NCI-H748 treated with DMSO at 0.1 percent for 48 hours (cell line): ENCODE measurements around the gene CST4.
"Not testable (repeated sequence)": the region's sequence is repeated elsewhere in the genome, so short reads cannot be mapped to it uniquely, and the experiment has no call there.

Experiments
- DNase-seq: peaks from one replicate; lab custom pipeline; 2025; lab: John Stamatoyannopoulos, UW

Gene CST4, protein sequence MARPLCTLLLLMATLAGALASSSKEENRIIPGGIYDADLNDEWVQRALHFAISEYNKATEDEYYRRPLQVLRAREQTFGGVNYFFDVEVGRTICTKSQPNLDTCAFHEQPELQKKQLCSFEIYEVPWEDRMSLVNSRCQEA

DNA sequence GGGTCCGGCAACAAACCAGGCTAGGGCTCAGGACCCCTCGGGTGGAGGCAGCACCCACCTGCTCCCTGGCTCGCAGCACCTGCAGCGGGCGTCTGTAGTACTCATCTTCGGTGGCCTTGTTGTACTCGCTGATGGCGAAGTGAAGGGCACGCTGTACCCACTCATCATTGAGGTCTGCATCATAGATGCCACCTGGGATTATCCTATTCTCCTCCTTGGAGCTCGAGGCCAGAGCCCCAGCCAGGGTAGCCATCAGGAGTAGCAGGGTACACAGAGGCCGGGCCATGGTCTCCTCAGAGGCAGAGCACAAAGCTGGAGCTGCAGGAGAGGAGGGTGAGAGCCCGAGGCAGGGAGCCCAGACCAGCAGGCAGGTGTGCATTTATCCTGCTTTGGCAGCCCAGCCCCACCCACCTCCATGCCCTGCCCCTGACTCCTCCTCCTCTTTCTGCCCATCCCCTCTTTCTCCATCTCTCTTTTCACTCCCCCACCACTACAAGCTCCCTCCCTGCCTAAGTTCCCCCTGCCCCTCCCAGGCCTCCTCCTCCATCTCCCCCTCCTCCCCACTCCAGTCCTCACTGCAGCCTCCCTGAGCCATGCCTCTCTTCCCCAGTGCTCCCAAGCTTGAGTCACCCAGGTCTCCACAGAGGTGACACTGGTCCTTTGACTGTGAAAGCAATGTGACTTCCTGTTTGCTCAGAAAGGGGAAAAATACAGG is at the start of gene CST4:
Gene CST4, minus strand, starts transcription at position 355 of the 715 bp plus-strand sequence. Its CDS starts 69 bp downstream, at position 286.
- not testable (repeated sequence) for DNase-seq

DNA sequence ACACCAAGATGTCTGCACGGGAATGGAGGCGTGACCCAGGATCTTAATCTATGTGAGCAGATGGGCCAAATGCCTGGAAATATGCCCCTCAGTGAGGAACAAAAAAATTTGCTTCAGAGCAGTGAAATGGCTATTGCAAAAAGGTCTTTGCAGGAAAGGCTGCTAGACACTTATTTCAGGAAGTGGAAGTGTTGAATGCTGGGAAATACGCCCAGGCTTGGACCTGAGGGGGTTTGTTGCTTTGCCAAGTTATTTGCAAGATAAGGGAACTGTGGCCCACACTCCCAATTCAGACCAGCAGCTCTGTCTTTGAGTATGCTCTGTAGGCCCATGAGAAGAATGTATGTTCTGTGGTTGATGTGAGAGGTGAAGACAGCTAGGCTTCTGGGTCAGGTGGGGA is 46.6 kb upstream of the CST4 start:
- DNase-seq, result not testable (repeated sequence)

DNA sequence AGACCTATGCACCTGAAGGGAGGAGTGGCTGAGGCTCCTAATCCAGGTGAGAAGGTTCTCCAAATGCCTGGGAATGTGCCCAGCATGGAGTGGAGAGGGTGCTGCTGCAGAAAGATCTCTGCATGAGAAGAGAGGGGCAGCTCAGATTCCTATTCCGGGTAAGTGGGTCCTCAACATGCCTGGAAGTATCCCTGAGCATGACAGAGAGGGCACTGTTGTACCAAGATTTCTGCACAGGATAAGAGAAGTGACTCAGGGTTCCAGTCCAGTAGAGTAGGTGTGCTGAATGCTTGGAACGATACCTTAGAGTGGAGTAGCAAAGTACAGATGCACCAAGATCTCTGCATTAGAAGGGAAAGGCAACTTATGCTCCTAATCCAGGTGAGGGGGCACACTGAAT is 46.1 kb upstream of the CST4 start:
- DNase-seq, result not testable (repeated sequence)

DNA sequence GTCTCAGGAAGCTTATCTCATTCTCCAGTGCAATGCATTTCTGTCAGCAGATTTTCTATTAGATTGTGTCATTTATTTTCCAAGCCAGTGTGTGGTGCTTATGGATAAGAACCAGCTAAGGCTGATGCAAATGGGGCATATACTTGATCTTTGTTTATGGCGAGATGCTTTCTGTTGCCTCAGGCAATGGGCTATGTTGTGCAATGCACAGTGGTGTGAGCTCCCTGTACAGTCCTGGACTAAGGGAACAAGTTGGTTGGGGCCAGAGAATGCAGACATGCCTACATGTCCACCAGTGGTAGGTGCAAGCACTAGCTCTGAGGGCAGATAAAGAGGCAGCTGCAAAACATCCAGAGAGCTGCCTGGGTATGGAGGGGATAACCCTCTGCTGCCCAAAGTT is 45.6 kb upstream of the CST4 start:
- not testable (repeated sequence) for DNase-seq

DNA sequence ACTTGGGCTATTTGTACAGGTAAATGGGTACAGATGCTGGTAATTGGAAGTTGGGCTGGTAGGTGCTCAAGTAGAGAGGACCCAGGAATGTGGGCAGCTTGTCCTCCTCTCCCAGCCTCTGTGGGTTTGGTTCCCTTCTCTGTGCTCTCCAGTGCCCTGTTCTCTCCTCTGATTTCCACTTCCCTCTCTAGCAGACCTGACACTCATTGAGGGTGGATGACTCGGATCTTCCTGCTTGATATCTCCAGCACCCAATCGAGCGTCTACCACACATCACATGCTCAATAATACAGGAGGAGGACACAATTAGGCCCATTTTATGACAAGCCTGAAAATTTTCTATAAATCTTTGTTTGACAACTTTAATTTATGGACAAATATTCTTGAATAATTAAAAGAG is 38.2 kb upstream of the CST4 start:
- no peak for DNase-seq

DNA sequence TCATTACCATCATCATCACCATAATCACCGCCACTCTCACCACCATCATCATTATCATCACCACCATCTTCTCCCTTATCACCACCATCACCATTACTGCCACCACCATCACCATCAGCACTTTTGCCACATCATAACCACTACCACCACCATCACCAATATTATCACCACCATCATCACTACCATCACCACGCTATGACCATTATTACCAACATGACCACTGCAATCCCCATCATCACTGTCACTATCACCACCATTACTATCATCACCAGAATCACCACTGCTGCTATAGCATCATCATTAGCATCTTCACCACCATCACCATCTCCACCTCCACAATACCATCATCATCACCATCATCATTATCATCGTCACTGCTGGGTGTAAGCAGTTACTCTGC is 36.3 kb upstream of the CST4 start:
- no peak for DNase-seq

DNA sequence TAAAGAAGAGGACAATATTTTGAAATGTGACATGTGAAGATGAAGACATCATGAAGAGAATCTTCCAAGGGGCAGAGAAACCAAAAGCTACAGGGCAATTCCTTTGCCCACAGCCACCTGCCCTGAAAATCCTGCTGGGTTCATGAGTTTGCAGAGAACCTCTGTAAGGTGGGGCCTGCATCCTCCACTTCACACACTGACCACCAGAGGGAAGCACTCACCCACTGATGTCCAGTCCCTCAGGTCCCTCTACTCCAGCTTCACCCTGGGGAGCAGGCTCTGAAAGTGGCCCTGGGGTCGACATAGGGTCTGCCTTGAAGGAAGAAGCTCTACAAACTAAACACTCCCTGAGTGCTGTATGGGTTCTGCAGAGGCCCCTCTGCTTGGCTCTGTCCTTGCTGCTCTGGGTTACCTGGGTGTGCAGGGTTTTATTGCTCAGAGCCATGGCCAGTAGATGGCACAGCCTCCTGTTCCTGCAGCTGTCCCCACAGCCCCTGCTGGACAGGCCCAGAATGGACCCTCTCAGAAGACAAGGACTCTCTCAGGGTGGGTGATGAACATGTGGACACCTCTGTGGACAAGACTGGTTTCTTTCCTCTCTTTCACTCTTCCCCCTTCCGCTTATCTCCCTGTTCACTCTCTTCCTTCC is 34.9 kb upstream of the CST4 start:
- not testable (repeated sequence) for DNase-seq

DNA sequence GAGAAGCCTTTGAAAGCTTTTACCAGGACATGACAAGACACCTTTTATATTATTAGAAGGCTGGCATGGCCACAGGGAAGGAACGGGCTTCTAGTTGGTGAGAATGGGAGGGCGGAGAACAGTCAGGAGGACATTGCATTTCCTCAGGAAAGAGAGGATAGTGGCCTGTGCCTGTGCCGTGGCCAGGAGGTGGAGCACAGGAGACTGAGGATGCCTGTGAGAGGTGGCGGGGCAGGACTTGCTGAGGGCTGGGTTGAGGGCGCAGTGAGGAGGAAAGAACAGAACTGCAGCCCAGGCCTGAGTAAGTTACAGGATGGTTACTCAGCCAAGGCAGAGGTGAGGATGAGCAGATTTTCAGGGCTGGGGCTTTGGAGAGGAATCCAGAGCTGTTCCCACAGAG is 34.0 kb upstream of the CST4 start:
- DNase-seq, result not testable (repeated sequence)

DNA sequence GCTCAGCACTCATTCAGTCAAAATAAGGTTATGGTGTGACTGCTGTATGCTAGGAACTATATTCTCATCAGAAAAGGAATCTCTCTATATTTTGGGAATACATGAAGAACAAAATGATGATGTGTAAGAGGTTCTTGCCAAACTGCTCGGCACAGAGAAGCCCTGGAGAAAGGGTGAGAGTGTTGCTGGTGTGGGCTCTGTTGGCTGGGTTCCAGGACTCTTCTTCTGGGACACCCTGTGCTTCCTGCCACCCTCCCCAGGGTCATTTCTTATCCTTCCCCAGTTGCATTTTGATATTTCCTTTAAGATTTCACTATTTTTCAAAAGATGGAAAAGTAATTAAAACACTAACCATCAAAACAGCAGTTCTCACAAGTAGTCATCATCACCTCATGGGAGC is 33.1 kb upstream of the CST4 start:
- no peak for DNase-seq

DNA sequence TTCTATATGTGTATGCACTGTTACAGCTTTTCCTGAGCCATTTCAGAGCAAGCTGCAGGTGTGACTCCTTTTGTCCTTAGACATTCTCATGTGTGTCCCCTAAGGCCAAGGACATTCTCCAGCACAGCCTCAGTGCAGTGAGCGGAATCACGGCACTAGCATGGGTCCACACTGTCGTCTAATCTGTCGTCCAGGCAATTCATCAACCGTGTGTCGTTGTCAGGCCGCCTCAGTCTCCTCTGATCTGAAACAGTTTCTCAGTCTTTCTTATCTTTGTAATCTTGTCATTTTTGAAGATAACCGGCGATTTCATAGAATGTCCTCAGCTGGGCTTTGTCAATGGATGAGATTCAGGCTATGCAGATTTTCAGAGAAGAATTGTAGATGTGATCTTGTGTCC is 30.5 kb upstream of the CST4 start:
- DNase-seq, result not testable (repeated sequence)

DNA sequence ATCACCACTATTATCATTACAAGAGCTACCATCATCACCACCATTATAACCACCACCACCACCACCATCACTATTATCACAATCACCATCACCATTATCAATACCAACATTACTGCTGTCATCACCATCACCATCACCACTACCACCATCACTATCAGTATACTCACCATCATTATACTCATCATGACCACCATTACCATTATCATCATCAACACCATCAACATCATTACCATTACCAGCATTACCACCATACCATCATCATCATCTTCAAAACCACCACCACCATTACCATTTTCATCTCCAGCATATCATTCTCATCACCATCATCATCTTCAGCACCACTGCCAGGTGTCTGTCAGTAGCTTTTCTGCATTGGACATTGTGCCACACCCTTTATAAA is 22.9 kb upstream of the CST4 start:
- DNase-seq, result not testable (repeated sequence)

DNA sequence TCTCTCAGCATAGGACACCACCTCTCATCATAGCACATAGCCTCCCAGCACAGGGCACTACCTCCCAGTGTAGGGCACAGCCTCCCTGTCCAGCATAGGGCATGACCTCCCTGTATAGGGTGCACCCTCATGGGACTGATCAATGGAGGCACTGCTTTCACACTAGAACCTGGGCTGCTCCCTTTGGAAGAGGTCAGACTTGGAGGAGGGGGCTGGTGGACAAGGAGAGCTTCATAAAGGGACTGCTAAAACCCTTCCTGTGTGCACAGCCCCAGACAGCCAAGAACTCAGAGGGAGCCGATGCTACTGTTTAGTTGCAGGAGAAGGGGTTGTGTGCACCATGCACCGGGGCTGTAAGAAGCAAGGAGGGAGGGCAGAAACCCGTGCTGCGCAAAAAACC is 21.9 kb upstream of the CST4 start:
- no peak for DNase-seq

DNA sequence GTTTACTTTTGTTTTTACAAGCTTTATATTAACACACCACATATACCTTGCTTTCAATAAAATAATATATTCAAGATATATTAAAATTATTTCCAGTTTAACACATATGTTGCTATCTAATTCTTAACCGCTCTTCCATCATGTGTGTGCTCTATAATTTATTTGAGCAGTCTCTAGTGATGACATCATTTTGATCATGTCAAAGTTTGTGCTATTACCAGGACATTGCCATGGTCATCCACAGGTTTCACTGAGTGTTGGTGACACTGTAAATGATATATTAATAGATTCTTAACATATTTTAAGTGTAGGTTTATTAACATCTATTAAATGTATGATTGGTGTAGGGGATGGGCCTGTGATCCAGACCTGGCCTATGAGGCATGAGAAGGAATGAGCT is 17.1 kb upstream of the CST4 start:
- DNase-seq, result no peak

DNA sequence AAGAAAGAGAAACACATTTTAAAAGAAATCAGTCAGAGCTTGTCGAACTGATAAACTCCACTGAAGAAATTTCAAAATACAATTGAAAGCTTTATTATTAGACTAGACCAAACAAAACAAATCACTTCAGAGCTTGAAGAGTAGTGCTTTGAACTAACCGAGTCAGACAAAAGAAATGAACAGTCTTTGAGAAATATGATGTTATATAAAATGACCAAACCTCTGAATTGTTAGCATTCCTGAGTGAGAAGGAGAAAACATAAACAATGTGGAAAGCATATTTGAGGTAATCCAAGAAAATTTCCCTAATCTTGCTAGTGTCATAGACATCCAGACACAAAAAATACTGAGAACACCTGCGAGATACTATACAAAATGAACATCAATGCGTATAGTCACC is 13.2 kb upstream of the CST4 start:
- no peak for DNase-seq

DNA sequence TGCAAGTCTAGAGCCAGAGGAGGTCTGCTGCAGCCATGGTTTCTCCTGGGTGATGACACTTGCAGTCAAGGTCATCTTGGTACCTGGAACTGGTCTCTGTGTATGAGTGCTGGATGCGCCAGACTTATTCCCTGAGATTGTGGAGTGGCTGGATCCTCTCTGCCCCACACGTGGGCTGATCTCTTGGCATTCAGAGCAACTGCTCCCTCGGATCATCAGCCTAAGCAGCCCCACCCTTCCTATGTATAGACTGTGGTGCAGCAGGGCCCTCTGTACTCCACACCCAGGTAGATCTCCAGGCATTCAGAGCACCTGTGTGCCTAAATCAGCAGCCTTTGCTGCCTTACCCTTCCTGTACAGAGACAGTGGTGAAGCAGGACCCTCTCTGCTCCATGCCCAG is 12.1 kb upstream of the CST4 start:
- DNase-seq, result no peak

DNA sequence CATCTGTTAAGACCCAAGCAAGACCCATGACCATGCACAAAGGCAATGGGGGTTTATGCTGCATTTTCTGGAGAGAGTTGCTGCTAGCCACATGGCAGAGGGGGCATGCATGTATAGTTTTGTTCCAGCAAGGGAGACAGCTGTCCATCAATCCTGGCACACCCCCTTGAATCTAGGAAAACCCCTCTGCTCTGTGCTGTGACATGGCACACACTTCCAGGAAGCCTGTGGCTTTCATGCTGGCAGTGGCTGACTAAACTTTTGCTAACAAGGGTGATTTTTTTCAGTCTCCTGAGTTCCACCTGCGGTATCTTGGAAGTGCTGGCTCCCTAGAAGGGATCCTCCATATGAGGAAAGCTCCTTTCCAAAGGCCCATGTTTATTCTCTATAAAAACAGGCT is 9.1 kb upstream of the CST4 start:
- DNase-seq, result no peak

DNA sequence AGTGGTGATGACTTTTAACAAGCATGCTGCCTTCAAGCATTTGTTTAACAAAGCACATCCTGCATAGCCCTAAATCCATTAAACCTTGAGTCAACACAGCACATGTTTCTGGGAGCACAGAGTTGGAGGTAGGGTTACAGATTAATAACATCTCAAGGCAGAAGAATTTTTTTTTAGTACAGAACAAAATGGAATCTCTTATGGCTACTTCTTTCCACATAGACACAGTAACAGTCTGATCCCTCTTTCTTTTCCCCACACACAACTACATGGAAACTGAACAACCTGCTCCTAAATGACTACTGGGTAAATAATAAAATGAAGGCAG is 6.2 kb upstream of the CST4 start:
- DNase-seq, result not testable (repeated sequence)

DNA sequence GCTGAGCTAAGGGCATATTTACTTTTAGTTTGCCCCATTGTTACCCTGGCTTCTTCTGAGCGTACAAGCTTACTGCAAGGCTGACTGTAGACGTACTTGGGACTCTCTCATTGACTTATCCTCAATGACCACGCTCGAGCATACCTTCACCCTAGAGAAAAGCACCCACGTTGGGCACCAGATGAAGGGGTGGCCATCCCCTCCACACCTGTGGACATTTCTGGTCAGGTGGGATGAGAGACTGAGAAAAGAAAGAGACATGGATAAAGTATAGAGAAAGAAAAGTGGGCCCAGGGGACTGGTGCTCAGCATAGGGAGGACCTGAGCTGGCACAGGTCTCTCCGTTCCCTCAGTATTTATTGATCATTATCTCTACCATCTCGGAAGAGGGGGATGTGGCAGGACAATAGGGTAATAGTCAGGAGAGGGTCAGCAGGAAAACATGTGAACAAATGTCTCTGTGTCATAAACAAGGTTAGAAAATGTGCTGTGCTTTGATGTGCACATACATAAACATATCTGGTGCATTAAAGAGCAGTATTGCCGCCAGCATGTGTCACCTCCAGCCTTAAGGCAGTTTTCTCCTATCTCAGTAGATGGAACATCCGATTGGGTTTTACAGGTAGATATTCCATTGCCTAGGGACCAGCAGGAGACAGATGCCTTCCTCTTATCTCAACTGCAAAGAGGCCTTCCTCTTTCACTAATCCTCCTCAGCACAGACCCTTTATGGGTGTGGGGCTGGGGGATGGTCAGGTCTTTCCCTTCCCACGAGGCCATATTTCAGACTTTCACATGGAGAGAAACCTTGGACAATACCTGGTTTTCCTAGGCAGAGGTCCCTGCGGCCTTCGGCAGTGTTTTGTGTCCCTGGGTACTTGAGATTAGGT is 5.6 kb upstream of the CST4 start:
- DNase-seq, result not testable (repeated sequence)

DNA sequence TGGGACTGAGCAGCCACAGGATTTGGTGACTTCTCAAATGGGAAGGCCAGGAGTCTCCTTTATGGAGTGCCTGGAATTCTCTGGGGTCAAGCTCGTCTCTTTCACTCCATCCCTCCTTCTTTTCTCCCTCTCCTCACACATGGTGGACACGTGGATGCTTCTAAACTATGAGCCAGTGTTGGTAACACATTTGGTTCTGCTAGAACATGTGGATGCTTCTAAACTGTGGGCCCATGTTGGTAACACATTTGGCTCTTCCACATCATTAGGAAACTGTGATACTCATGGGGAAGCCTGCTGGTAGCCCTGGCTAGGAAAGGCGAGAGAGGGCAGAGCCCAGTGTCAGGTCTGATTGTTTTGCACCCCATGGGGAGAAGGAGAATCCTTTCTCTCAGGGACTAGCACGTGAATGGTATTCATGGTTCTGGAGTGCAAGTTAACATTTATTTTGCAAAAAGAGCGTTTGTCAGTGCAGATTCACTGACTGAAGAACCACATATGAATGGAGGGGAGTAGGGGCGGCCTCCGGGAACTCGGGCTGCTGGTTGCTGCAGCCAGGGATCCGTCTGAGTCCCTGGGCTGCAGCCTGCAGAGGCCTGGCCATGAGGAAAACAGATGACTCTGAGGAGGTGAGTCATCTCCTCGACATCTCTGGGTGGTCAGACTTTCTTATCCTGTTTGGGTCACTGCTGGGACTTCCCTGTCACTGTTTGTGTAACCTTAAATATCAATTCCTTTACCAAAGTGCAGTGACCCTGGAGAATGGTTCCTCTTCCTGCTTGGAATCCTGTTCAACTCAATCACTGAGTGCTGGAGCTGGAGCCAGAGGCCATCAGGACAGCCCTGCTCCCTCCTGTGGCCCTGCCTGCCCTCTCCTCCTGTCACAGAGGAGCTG is 4.1 kb upstream of the CST4 start:
- DNase-seq, result not testable (repeated sequence)

DNA sequence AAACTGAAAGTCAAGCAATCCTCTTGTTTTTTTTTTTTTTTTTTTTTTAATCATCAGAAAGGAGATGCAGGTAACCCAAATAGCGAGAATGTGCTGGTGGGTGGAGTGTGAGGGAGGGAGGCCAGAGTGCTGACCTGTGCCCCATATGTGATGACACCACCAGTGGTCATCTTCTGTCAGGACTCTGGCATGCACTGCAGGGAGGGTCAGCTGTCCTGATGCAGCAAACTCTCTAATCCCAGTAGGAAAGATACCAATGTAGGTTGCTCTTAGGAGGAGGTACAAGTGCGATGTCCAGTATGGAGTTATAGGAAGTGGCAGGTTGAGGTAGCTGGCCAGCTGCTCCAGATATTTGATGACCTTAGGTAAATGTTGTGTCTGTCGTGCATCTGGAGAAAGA is 2.8 kb upstream of the CST4 start:
- no peak for DNase-seq

DNA sequence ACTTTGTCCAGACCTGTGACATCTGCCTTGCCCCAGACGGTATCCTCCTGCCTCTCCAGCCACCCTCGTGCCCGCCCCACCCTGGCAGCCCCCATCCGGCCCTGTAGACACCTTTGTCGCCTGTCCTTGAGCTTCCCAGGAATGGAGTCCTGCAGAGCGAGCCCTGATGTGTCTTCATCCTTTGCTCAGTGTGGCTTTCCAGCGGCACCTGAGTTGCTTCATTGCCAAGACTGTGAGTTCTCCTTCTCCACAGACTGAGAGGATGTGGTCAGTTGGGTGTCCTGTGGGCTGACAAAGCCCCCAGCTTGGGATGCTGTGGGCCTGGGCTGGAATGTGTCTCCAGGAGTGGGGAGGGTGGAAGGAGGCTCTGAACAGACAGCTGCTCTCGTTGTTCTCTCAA is 1.7 kb upstream of the CST4 start:
- no peak for DNase-seq

DNA sequence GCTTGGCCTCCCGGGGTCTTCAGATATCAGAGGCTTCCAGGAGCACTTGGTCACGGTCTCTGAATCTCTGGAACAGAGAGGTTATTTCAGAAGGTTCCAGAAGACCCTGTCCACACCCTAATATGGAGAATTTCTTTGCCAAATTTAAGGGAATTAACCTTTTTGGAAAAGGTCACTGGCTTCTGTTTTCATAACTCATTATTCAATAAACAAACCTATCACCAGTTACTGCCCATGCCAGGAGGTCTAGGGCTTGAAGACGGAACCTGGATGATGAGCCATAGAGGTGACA is 507 bp upstream of the CST4 start:
- no peak for DNase-seq
